ENCODE results near the gene FGR.

Gene FGR

DNA sequence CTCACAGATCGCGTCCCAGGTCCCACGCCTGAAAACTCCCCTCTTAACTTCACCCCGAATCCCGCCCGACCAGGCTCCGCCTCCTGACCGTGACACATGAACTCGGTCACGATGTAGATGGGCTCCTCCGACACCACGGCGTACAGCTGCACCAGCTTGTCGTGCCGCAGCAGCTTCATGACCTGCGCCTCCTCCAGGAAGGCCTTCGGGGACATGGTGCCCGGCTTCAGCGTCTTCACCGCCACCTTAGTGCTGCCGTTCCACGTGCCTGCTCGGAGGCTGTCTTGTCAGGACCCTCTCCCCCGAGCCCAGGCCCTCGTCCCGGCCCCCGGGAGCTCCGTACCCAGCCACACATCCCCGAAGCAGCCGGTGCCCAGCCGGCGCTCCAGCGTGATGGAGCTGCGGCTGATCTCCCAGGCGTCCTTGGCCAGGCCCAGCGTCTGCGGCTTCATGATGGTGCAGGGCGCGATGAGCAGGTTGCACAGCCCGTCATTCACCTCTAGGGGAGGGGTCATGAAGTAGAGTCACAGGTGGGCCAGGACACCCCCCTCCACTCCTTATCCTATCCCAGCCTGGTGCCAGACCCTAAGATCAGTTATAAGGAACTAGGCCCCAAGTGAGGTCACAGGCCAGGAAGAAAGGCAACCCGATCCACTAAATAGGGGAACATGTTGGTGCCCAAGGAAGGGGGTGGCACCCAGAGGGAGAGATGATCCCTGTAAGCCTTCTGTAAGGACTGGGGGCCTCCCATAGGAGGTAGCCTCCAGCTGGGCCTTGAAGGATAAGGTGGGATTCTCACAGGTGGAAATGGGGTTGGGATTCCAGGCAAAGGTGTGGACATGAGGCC, 19.4 kb downstream of the FGR start:
- no peak for DNase-seq

DNA sequence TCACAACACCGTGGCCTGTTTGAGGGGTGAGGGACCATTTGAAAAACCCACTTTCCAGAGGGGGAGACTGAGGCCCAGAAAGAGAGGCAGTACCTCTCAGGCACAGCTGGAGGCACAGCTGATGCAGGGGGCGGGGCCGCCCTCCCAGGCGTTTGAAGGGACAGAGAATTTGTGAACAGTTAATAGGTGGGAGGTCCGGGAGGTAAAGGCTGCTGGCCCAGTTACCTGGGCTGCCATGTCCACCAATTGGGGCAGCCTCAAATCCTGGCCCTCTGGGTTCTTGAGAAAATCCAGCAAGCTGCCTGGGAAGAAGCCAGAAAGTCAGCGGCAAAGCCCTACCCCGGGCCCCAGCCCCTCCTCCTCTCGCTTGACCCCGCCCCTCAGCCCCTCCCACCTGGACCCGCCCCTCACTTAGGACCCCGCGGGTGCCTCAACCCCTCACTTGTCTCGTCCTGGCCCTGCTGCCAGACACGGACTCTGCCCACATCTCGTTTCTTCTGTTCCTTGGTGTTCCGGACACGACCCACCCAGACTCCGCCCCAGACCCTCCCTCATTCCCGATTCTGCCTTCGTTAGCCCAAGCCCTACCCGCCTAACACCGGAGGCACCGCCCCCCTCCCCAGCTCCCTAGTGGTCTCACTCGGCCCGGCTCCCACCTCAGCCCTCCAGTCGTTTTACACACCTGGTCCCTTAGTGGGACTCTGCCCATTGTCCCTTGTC, 20.2 kb downstream of the FGR start:
- no peak for DNase-seq

DNA sequence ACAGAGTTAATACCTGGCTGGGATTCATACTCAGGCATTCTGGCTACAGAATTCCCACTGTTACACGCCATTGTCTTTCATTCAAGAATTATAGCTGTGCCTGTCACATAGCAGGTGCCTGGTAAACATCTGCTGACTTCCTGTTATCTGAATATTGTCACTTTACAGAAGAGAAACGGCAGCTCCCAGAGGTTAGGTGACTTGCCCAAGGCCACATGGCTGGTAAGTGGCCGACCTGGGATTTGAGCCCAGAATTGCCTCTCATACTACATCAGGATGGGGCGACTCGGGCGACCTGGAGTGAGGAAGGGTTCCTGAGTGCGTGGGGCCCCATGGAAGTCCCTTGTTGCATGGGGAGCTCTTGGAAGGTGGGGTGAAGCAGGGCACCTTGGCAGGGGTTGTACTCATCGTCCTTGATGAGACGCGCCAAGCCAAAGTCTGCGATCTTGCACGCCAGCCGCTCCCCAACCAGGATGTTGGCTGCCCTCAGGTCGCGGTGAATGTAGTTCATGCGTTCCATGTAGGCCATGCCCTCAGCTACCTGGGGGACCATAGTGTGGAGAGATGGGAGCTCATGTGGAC, 20.9 kb downstream of the FGR start:
- DNase-seq: no peak

DNA sequence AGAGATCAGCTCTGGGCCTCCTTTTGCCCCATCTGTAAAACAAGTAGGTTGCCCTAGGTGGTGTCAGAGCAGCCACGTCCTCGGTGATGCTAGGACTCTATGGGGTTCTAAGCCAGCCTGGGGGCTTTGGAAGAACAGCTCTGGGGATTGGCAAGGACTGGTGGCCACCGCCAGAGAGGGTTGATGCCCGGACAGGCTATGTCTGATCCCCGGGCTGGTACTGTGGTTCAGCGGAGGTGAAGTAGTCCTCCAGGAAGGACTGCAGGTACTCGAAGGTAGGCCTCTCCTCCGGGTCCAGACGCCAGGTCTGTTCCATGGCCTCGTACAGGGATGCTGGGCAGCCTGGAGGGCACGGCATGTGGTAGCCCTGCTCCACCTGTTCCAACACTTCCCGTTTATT, 22.3 kb downstream of the FGR start:
- no peak for DNase-seq

DNA sequence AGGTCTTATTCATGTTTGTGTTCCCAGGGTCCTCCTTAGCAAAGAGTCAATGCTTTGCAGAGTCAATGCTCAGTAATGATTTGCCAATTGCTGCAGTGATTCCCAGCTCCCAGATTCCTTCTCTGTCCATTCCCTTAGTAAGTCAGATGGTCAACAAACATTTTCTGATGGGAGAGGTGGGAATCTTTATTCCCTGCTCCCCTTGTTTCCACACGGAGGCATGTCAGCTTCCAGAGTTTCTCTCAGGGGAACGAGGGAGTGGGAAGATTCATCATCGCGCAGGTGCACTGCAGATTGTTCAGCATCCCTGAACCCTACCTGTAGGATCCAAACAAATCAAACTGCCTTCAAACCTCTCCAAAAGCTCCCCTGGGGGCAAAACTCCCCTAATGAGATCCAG, 23.5 kb downstream of the FGR start:
- DNase-seq: no peak

DNA sequence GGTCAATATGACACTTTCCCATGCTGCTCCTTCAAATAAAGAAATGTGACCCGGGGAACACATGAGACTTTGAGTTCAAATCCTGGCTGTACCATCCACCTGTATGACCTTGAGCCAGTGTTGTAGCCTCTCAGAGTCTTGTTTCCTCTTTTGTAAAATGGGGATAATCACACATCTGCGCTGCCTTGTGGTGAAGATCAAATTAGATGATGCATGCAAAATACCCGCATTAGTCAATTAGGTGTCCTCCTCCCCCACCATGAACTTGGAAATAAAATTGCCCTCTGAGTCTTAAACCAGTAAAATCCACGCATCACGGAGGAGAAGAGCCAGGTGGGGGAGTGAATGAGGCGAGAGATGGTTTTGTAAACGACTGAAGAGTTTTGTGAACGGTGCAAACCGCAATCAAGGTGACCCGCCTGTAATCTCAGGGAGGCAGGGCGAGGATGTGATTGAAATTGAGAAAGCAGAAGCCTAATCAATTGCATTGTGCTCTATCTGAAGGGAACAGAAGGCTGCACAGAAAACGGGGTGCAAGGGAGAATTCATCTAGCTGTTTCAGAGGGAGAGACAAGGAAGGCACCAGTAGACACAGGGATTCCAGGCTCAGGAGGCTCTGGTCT, 25.3 kb downstream of the FGR start:
- DNase-seq: no peak

DNA sequence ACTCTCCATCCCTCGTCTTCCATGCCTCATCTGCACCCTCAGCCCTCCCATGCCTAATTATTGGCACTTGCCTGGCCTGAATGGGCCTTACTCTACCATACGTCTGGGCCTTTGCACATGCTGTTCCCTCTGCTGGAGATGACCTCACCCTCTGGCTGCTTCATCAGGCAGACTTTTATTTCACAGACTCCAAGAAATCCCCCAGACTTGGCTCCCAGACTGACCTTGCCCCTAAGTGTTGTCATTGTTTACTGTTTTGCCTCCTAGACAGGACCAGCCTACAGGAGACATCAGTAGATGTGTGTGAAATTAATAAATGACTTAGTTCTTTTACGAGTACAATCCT, 25.8 kb downstream of the FGR start:
- no peak for DNase-seq

DNA sequence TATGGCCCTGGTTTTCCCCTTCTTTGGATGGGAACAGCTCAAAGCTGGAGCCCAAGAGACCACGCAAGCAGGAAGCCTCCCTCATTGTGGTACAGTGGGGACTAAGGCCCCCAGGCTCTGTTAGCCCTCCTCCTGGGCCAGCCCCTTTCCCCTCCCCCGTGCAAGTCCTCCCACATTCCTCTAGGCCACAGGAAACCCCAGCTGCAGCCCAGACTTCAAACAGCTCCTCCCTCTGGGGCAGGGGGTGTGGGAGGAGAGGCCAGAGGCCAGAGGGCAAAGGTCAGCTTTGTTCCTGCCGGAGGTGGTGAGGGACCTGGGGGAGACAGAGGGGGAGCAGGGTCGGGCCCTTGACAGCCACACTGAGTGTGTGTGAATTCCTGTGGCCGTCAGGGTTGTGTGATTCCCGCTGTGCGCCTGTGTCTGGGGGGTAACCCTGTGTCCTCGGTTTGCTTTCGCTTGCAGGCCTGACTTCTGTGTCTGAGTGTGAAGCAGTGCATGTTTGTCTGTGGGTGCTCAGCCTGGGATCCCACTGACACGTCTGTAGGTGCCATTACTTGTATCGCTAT, 27.7 kb downstream of the FGR start:
- no peak for DNase-seq

DNA sequence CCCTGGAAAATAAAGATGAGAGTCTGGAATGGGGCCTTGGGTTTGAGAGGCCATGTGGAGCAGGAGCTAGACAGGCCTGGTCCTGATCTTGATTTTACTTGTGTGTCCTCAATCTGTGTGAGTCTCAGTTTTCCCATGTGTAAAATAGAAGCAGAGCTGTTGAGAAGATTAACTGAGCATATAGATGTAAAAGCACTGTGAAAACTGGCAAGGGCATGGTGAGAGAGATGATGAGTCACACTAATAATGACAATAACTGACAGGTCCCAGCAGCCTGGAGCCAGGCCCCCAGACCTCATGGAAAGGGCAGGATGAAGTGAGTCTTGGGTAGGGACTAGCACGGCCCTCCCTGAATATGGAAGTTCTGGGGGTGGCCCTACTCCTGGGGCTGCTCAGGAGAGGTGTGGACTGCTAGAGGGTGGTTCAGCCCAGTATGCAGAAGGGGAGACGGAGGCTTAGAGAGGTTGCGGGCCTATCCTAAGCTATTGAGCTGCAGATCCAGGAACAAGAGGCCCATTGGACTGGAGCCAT, 28.2 kb downstream of the FGR start:
- DNase-seq: no peak

DNA sequence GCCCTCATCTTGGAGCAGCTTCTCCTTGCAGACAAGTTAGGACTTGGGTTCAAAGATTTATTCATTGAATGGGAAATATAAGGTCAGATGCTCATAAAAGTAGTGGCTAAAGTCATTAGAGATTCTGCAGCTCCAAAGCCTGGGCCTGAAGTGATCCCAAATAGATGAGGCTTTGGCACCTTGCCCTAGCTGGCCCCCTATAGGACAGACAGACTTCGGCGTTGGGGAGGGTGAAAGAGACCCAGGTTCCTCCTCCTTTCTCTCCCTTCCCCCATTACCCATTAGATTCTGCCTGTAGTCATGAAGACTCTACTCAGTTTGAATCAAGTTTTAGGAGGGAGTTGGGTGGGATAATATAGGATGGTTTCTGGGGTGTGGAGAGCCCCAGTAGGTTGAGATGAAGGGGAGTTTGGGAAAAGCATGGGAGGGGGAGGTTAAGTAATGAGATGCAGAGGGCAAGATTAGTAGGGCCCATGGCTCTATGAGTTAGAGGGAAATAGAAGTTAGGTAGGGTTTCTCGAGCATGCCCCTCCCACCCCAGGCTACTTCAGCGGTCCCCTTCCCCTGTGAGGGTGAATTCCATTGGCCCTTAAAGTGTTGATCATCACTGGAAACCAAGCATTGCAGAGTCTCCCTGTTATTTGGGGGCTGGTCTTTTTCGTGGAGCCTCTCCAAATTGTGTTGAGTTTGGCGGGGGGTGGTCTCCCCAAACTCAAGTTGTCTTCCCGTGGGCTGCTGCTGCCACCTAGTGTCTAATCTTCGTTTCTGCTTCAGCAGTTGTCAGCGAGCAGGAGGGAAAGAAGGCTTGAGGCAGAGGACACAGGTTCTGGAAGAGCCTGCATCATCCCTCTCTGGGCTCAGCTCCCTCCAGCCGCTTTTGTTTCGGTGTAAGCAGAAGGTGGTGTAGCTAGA, 28.9 kb downstream of the FGR start:
- DNase-seq: peak; percentile 74

DNA sequence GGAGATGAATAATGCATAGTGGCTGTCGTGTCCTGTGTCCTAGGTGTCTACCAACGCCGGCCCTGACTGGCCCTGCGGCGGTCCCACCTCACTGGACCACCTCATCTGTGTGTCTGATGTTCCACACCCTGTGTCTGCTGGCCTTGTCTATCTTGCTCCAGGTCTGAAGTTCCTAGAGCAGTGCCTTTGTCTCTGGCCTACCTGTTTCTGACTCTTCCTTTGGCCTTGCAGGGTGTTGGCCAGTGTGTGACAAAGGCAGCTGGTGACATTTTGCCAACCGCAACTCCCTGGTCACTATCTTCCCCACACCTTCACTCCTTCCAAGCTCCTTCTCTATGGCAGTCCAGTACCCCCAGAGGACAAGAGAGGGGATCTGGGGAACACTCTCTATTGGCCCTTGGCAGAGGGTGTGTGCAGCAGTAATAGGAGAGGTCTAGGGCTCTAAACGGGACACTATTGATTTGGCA, 29.7 kb downstream of the FGR start:
- DNase-seq: no peak

DNA sequence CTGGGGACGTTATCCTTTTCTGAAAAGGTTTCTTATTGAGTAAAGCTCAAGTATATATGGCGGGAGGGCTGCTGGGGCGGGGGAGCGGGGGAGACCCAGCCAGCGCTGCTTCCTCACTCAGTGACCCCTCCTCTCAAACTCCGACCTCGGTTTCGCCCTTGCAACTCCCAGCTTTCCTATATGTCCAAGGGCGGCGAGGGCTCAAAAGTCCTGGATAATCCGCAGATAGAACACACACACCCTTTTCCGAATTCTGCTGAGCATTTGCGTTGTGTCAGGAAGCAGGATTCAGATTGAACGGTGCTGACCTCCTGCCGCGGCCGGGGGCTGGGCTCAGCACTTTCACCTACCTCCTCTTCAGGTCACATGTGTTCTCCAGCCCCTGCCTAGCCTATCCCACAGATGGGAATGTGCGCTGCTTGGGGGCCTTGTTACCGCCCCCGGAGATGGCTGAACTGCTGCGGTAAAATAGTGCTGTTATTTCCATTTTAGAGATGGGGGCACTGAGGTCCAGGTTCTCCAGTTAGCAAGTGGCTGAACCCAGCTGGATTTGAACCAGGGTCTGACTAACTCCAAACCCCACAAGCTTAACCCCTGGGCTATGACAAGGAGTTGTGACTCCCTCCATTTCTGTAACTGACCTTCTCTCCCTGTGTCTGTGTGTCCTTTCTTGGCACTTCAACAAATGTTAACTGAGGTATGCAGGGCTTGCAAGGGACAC, 30.2 kb downstream of the FGR start:
- DNase-seq: no peak

DNA sequence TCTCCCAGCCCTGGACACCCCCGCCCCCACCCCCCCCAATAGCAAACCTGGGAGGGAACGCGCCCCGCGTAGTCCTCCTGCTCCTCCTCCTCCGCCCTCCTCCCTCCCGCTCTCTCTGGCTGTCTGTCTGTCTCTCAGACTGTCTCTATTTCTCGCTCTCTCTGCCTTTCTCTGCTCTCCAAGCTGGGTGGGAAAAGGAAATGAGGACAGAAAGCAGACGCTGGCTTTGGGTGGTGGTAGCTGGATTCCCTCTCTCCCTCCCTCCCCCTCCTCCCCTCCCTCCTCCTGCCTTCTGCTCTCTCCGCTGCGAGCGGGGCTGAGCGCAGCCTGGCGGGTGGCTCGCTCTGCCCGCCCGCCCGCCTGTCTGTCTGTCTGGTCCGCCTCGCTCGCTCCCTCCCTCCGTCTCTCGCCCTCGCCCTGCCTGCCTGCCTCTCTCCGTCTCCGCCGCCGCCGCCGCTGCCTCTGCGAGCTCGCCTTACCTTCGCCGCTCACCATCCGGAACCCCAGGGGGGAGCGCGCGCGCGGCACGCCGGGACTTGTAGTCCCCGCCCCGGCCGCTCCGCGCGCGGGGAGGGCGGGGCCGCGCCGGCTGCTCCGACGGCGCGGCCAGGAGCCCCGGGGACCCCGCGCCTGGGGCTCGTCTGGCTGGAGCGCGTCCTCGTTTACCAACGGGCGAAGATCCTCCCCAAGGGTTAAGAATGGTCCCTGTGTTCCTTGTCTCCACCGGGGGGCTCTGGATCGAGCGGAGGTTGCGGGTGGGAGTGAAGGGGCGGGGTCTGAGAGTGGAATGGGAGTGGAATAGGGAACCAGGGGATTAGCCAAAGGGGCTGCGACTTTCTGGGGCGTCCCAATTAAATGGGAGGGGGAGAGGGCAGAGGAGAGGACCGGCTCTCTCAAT, 31.1 kb downstream of the FGR start, which contains the start of gene AHDC1:
Gene AHDC1 (minus strand): TSS at position 464 of the 898 bp plus-strand sequence. CDS start 52,029 bp downstream, outside the sequence.
- DNase-seq: peak; percentile 92

DNA sequence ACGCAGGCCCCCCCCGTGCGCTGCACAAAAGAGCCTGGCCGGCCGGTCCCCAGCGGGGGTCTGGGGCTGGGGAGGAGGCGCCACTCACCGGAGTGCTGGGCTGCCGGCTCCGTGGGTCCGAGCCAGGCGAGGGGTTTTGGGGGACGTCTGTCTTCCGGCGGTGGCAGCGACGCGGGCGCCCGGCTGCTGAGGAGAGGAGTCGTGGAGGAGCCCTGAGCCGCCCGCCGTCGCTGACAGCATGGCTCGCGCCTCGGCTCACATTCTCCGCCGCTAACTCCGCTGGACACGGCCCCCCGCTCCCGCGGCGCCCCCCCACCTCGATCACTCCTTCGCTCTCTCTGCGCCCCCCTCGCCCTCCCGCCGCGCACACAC, 31.7 kb downstream of the FGR start:
- no peak for DNase-seq

DNA sequence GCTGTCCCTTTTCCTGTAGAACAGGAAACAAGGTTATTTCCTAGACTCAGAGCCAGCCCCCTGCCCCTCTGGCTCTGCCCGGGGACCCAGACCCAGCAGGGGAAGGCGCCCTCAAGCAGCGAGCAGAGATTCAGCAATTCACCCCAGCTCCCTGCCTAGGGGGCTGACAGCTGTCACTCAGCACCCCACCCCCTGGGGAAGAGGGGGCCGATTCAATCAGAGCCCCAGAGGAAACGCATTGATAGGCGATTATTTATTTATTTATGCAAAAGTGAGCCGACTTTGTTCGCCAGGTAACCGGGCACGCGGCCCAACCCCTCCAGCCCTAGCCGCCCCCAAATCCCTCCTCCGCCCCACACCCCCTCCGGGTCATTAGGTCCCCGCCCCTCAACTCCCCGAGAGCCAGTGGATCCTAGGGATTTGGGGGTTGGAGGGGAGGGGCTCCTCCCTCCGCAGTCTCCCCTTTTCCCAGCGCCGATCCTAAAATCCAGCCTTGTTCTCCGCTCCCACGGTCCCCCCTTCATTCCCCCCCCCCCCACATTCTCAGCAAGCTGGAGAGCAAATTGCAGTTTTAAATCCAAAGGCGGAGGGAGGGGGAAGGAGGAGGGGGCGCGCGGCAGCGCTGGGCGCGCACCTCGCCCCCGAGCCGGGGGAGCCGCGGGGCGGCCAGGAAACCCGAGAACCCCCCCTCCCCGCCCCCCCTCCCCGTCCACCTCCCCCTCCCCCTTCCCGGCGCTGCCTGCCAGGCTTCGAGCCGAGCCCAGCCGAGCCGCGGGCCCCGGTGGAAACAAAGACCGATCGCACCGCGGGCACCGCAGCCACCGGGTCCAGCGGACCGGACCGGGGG, 32.3 kb downstream of the FGR start:
- peak; percentile 45 for DNase-seq

DNA sequence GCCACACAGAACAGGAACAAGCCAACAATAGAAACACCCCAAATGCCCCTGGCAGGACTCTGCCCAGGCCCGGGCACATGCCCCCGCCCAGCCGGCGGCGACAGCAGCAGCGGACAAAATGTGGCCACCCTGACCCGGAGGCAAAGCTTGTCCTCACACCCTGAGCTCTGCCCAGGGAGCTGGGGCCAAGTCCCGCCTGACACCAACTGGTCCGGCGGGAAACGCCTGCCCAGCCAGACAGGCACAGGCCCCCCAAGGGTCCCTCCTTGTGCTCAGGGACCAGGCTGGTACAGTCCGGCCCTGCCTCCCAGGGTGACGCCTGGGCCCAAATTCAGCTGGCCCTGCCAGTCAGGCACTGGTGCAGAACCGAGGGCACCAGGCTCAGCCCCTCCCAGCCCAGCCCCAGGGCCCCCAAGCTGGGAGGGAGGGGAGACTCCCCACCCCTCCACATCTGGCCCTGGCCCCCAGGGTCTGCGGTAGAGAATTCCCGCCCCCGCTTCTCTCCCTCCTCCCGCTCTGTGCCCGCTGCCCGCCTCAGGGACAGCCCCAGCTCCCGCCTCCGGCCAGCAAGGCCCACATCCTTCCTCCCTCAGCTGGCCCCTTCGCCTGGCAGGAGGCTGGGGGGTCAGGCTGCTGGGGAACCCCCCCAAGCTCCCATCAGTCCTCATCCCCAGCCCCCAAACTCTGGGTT, 33.1 kb downstream of the FGR start:
- no peak for DNase-seq

DNA sequence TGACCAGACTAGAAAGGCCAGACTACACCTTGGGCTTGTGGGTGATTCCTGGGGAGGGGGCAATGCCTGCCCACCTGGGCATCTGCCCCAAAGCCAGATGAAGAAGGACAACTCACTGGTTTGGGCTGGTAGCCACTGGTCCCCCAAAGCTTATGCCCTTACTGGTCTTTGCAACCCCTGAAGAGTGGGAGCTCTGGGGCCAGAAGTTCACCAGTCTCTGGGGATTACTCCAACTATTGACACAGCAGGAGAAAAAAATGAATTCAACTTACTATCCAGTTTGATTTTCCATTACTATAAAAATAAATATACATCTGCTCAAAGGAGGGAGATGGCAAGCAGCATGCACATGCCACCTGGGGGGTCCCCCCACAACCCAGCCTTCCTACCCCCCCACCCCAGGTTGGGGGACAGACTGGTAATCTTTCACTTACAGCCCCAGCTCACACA, 33.6 kb downstream of the FGR start:
- DNase-seq: no peak

DNA sequence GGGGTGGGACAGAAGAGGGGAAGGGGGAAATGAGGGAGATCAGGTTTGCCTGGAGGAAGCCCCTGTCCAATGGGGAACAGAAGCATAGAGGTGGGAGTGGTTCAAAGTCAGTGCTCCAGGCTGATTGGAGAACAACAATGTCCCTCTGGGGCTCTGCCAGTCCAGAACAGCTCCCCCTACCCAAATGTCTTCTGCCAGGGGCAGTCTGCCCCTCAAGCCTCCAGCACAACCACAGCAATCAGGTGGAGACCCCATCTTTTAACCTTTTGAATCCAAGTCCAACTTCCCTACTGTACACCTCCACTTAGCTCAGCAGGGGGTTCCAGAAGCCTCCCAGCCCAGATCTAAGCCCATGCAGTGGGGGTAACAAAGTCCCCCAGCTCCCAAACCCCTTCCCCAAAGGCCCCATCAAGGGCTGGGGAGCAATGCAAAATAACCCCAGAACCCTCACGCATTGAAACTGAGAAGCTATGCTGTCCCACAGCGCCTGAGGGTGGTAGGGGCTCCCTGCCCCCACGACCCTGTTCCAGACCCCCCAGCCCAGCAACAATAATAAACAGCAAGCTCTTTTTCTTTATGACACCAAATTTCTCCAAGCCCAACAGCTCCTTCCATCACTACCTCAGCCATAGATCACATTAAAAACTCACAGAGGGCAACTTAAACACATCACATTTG, 34.3 kb downstream of the FGR start:
- no peak for DNase-seq
